Stimulated activated CD8-positive, alpha-beta memory T cell treated with anti-CD3 and anti-CD28 coated beads, Interleukin-12 subunit alpha, Interleukin-12 subunit beta, amount 100 ng/mL, for 4 hours (primary cell): ENCODE measurements around the gene TENM4.

Source experiments
- DNase-seq: peaks from one replicate; pipeline ENCODE4 v3.0.0-alpha.2; 2020; ENCODE audit warnings: low read depth

Gene TENM4

DNA sequence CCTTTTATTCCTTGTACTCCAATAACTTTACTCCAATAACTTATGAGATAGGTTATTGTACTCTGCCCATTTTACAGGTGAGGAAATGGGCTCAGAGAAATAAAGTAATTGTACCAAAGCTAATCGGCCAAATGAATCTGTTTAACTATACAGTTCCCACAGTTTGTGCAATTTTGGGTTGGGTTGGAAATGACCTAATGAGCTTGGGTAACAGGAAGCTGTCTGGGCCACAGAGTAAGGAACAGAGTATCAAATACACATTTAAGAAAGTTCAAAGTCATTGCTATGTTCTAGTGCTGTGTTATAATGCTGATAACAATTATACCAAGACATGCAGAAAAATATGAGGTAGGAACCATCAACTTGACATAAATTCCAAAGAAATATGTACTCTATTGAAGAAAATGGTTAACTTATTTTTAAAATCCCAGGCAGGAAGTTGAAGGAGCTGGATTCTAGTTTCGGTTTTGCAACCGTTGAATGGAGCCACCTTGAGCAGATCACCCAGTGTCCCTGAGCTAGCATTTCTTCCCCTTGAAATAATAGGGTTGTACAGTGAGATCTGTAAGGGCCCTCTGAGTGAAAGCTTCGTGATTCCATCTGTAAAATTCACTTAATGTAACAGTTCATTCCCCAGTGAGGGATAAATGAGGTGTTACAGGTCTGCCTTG is 505.3 kb downstream of the TENM4 start:
- no peak for DNase-seq

DNA sequence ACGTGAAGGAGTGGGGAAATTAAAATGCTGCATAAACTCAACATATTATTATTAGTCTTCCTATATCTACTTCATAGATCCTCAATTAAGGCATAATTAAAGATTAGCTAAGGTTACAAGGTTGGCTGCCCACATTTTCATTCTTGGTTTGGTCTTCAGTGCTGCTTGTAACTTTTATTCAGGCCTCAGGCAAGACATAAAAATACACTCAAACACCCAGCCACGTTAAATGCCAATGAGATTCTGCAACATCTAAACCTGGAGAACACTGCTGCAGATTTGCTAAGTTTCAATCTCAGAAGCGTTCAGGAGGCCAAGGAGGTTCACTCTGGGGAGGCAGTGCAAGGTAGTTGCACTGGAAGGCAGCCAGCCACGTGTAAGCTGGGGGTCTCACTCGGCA is 507.5 kb downstream of the TENM4 start:
- no peak for DNase-seq

DNA sequence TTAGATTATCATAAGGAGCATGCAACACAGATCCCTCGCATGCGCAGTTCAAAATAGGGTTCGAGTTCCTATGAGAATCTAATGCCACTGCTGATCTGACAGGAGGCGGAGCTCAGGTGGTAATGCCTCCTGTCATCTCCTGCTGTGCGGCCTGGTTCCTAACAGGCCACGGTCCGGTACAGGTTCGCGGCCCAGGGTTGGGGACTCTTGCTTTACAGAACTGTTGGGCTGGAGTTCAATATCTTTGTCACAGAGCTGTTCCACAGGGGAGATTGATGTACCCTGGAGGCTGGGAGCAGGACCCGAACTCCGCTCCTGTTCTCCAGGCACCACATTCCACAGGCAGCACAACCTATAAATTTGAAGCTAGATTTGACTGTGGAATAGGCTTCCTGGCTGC is 508.1 kb downstream of the TENM4 start:
- no peak for DNase-seq

DNA sequence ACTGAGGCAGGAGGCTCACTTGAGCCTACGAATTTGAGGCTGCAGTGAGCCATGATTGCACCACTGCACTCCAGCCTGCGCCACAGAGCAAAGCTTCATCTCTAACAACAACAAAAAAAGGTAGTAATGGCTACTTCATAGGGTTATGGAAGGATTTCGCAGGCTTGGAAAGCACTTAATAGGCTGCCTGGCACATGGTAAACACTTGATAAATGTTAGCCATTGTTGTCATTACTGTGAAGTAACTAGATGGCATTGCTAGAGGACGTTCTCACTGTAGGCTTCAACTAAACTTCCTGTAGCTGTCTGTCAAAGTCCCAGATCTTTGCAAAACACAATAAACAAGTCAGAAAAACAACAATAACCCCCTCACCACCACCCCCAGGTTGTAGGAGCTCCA is 508.9 kb downstream of the TENM4 start:
- DNase-seq = no peak

DNA sequence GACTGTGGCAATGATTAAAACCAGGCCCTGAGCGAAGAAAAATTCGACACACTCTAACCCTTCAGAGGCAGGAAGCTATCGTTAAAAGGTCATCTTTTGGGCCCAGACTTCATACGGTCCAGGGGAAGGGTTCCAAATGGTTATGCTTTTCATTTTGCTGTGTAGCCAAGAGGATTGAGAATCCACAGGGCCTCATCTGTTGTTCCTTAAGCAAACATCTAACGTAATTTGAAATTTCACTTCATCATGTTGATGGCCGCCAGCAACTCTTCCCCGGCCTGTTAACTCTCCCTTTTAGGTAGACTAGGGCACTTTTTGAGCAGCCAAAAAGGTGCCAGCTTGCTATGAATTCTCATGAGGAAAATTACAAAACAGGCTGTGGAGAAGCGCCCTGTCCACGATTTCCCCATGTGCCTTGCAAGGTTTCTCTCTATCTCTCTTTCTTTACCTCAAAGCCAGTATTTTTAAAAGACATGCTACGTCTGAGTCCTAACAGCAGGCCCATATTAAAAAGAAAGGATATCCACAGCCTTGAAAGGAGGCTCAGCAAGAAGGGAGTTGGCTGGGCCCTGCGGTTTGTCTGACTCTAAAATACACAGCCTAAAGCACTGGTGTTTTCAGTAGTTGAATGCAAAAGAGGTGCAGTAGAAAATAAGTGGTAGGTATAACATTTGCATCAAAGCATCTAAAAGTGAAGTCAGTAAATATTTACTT is 509.9 kb downstream of the TENM4 start:
- DNase-seq = no peak

DNA sequence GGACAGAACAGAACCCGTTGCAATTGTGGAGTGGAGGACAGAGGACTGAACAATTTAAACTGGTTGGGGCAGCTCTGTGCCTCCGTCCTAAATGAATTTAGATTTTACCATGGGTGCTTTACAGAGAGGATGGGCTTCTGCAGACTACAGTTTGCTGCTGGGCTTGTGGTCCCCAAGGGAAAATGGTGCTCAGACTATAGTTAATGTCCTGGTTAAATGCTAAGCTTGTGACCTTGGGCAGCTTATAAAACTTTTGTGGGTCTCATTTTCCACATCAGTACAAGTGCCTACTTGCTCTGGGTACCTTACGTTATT is 511.0 kb downstream of the TENM4 start:
- no peak for DNase-seq

DNA sequence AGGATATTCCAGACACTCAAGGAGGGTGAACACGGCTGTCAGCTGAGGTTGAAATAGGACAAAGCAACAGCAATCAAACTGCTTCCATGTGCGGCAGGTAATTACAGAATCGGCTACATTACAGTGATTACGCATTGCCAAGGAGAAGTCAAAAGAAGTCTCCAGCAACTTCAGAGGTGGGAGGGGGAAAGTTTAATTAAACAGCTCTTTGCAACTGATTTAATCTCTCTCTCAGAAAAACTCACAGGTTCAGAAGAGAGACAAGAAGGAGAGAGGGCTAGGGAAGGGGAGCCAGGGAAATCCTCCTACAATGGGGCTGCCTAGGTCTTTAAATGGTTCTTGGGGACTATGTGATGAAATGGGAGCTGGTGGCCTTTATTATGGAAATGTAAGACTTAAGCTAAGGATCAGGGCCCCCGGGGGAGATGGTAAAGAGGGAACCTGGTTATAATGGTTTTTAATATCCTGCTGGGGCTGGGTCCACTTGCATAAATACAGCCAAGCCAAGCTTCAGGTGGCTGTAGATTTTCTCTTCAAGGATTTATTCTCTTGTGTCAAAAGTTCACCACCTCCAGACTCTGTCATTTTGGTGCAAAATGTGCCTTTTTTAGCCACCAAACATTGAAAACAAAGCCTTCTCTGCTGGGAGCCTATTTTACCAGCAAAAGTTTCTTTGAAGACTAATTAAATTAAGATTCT is 511.5 kb downstream of the TENM4 start:
- DNase-seq = no peak

DNA sequence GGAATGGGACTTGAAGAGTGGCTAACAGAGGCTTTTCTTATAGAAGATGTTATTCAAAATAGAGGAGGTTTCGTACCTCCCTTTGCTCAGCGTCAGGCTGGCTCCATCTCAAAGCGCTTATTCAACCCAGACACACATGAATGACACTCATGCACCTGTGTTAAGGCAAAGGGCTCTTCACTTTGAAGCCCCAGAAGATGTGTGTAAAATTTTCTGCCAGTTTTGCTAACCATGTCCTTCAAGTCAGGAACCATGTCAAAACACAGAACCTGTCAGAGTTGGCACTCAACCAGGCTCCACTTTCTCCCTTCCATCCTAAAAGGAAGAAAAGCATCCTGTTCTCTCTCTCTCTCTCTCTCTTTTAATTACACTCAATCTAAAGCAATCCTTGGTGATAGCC is 513.3 kb downstream of the TENM4 start:
- no peak for DNase-seq

DNA sequence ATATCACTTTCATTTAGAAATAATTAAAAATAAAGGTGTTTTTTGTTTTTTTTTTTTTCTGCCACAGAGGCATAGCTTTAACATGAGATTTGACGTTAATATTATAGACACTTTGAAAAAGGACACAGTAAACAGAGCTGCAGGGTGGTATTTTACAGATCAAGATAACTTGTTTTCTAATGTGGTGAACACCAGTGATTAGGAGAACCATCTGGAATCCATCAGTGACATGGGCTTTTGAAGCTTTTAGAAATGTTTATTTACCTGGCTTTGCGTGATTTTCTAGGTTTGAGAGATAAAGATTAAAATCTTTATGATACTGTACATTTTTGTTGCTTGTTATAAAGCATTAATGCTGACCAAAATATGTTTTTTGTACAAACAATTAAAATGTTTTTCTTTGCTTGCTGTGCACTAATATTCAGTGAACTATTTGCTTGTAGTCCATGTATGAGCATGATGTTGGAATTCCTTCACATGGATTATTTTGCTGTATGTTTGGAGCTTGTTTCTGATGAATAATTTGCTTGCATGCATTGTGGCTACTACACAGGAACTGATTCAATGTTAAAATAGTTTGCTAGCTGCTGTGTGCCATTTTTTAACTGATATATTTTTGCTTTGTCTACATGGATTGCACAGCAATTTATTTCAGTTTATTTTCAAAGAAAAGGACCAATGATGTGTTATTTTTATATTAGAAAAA is 514.0 kb downstream of the TENM4 start:
- DNase-seq = no peak

DNA sequence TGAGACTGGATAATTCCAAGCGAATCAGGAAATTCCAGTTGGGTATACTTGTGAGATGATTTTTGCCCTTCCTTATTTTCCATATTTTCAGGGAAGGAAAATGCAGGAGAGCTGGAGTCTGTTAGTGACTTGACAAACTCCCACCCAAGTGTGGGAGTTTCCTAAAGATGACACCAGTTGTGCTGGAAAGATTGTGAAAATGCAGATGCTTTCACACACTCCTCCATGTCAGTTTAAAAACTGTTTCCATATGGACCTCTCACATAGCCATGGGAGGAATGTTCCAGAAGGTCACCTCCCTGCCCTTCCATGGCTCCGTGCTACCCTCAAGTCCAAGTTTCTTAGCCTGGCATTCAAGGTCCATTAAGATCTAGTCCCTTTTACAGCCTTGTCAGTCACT is 515.4 kb downstream of the TENM4 start:
- no peak for DNase-seq

DNA sequence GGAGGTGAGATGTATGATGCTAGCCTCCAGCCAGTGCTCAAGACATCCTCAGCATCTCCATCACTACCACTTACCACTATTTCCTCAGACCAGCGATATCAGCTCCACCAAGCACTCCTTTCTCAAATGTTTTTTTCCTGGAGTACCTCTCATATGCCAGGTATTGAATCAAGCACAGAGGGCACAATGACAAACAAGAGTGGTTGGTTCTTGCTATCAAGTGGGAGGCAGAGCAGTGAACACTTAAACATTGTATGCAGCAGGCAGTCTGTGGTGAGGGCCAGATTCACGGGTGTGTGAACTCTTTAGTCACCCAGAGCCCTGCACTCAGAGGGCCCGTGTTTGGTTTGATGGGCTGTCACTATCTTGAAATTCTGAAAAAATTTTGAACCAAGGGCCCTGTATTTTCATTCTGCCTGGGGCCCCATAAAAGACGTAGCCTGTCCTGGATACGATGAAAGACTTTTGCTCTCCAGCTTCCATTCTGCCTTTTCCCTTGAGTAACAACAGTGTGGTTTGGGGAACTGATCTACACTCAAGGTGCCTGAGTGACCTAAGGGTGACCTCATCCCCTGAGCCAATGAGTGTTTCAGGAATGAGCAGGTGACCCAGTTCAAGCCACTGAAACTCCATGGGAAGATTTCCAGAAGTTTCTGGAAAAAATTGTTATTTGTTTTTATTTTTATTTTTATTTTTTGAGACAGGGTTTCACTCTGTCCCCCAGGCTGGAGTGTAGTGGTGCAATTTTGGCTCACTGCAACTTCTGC is 517.8 kb downstream of the TENM4 start:
- DNase-seq = no peak

DNA sequence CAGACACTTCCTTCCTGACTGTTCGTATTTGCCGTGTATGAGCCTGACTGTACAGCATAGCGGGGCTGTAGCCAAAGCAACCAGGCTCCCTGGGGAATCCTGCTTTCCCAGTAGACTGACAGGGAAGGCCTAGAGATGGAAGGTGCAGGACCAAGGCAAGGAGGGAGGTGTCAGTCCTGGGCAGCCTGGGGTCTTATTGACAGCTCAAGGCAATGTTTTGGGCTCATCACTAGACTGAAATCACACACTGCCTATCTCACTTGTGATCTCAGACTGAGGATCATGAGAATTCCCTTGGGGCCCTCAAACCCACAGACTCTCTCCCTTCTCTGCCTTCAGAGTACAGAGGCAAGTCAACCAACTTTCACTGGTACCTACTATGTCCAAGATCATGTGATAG is 519.3 kb downstream of the TENM4 start:
- no peak for DNase-seq

DNA sequence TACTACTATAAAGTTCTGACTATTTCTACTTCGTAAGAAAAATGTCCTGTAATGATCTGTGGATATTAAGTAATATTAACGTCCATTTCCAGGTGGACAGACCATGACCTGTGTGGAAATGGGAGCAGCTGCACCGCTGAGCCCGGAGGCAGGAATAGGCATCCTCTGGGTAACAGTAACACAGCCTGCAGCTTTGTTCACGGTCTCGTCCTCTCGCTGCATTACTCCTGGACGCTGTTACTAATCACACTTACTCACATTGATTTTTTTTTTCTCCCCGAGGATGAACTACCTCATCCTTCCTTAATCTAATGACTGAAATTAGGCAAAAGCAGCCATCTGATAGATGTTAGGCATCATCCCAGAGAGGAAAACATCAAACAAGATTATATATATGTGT is 520.5 kb downstream of the TENM4 start:
- DNase-seq = no peak

DNA sequence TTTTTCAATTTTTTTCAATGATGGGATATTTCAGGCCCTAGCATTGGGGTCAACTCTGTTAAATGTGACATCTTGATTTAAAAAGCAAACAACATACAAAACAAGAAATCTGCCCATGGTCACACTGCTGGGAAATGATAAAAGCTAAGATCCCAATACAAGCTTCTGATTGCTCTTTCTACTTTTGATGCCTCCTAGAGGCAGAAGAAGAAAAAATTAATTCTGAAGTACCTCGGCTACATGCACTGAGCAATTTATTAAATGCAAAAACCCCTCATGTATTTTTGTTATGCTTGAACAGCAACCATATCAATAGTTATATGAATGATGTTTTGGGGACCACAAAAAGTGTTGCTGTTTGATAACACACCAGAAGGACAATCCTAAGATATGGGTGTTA is 524.1 kb downstream of the TENM4 start:
- no peak for DNase-seq

DNA sequence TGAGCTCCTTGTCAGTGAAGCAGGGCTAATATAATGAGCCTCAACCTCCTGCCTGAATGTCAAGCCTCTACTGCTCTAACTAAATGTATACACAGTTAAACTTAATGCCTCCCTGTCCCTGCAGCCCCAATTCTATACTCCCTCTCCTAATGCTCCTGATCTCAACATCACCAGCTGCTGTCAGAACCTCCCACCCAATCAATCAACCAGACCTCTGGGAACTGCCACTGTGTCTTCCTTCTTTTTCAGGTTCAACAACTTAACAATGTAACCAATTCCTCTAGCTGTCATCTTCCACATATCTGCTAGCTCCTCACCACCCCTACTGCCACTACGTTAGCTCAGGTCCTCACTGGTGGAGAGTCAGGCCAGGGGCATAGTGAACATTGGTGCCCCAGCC is 526.3 kb downstream of the TENM4 start:
- DNase-seq = no peak

DNA sequence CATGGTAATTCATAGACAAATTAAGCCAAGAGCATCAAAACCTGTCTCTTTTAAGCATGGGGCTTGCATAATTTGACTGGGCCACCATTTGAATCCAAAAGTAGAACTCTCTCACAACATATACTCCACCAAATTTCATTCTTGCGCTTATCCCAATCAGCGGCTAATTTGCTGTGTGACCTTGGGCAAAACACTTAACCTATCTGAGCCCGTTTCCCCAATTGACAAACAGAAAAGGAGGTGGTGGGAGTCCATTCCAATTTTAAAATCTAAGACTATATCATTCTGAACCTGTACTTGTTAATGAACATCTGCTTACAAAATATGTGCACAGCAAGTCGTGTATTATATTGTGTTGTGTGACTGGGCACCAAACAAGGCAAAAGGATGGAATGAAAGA is 528.1 kb downstream of the TENM4 start:
- no peak for DNase-seq

DNA sequence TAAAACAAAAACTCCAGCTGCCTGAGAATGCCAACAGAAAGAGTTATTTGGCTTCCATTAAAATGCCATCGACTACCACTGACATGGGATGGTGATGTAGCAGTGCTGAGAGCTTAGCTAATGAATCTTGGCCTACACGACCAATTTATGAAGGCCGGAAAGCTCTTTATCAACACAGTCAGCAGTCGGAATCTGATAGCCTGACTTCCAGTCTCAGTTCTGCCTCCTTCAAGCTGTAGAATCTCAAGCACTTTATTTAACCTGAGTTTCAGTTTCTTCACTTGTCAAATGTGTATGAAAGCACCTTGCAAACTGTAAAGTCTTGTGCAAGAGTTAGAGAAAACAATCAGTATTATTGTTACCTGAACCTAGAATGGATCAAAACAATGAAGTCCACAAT is 530.5 kb downstream of the TENM4 start:
- no peak for DNase-seq

DNA sequence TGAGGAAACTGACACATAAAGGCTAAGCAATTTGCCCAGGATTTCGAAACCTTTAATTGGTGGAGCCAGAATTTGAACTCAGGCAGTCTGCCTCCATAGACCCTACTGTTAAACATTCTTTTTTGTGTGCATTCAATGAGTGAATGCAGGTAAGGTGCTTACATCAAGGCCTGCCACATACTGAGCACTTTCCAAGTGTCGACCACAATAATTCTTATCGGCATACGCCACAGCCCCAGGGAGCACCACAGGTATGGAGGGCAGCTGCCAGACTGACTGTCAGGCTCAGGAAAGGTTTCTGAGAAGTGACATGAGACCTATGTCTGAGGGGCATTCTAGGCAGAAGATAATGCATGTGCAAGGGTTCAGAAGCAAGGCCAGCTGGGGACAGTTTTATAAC is 531.4 kb downstream of the TENM4 start:
- DNase-seq = no peak

DNA sequence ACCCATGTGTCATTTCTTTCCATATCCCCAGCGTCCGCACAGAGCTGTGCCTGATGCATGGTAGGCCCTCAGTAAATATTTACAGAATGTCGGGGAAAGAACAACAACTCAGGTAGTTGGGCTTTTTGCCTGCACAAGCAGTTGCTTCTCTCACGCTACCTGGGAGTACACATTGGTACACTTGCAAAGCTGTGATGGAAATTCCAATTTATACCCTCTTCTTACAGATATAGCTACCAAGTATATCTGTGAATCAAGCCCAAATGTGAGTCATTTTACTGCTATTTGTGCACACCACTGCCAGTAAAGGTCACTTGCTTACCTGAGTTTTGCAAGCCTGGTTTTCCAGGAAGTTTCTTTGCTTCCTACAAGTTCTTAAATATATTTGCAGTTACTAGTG is 533.2 kb downstream of the TENM4 start:
- no peak for DNase-seq

DNA sequence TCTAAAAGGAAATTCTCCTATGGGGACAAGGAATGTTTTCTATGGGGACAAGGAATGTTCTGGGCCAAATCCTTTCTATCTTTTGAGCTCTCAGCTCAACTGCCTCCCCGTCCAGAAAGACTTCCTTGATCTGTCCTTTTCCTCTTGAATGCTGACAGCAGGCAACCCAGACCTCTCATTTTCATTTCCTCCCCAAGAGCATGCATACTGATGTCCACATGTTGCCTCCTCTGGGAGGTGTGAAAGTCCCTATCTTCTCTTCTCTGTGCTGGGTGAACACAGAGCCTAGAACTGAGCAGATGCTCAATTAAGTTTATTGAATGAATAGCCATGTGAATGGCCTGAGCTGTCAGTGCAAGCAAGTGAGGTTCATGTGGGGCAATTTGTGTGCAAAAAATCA is 534.3 kb downstream of the TENM4 start:
- no peak for DNase-seq

DNA sequence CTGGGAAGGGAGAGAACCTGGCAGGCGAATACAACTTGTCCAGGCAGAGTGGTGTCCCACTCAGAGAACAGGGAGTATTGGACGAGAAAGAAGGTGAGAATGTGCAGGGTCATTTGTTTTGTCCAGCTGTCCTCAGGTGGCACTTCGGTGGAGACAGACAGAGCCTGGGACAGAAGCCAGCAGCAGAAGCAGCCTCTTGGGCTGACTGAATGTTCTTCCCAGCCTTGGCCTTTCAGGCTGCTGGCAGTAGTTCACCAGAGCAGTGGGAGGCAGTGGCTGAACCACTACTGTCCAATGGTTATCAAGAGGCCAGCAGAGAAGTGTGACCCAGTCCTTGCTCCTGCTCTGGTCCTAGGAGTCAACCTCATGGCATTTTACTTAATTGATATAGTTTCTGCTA is 535.1 kb downstream of the TENM4 start:
- no peak for DNase-seq

DNA sequence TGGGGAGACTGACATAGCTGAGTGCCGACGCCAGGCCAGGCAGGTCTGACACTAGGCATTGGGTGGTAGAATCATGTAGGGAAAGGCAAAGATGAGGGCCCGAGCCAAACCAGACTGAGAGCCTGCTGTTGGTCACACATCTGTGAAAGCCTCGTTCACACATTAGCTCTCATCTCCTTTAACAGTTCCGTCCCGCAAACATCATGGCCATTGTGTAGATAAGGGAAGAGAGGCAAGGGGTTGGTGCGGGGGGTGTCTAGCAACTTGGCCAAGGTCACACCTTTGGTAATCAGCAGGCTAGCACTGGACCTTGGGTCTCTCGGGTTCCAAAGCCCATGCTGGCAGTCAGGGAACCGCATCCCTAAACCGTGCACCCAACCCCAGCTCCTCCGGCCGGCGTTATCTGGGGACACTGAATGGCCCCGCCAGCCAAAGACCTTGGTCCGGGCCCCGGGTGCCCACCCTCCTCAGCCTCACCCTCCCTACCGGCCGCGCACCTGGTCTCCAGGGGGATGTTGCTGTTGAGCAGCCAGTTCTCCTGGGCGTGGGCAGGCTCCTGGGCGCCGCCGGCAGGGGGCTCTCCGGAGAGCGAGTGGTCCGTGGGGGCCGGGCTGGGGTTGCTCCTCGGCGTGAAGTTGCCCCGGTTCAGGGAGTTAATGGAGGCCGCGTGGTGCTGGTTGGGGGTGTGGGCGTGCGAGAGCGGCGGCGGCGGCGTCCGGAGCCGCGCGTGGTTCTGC is 537.9 kb downstream of the TENM4 start:
- no peak for DNase-seq
